Measurements from ENCODE around the gene TECPR2.

DNA sequence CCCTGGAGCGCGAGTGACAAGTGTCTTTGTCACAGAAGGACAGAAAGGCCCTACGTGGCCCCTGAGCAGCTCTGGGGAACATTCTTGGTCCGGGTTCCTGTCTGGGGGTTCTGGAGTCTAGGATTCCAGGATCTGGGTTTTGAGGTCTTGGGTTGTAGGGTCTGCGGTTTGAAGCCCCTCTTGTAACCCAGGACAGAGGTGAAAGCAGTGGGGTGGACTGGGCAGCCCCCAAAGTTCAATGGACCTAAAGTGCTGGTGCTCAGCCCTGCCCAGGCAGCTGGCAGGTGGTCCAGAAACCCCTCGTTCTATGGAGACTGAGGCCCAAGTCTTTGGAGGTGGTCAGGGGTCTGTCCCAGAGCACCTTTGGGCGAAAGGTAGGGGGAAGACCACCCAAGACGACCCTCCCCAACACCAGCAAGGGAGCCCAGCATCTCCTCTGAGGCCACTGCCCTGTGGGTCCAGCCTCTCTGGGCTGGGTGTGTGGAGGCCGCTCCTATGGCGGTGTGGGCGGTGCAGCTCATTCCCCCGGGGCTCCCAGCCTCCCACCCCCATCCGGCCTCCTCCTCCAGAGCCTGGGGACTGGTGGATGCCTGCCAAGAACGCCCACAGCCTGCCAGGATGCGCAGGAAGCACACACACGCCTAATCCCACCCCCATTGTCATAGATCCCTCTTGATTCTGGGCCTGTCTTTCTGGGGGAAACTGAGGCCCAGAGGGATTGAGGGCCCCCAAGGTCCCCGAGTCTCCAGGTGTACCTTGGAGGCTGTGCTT is 177.0 kb downstream of the TECPR2 start:
- TF ChIP-seq, protein P1, sequence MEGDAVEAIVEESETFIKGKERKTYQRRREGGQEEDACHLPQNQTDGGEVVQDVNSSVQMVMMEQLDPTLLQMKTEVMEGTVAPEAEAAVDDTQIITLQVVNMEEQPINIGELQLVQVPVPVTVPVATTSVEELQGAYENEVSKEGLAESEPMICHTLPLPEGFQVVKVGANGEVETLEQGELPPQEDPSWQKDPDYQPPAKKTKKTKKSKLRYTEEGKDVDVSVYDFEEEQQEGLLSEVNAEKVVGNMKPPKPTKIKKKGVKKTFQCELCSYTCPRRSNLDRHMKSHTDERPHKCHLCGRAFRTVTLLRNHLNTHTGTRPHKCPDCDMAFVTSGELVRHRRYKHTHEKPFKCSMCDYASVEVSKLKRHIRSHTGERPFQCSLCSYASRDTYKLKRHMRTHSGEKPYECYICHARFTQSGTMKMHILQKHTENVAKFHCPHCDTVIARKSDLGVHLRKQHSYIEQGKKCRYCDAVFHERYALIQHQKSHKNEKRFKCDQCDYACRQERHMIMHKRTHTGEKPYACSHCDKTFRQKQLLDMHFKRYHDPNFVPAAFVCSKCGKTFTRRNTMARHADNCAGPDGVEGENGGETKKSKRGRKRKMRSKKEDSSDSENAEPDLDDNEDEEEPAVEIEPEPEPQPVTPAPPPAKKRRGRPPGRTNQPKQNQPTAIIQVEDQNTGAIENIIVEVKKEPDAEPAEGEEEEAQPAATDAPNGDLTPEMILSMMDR (IDR thresholded peaks at IDR 0.05; ENCODE audit: poor library complexity) = no peak
- TF ChIP-seq EZH2phosphoT487 (IDR thresholded peaks at IDR 0.05; ENCODE audit: low read depth, severe bottlenecking, unreplicated experiment) = no peak
- no peak for TF ChIP-seq EZH2 (IDR thresholded peaks at IDR 0.05; ENCODE audit: borderline replicate concordance)
